NCI-H748 (cell line): ENCODE results near the gene THAP4.
"Not testable (repeated sequence)": the region's sequence is repeated elsewhere in the genome, so short reads cannot be mapped to it uniquely, and the experiment has no call there.

Experiments used
- DNase-seq: peaks from one replicate; lab custom pipeline; 2025; ENCODE audit not compliant: unreplicated experiment; lab: John Stamatoyannopoulos, UW

THAP4 gene

GRCh38 chr2:241665731-241666440 lies 28.9 kb upstream of the THAP4 start:
- no peak for DNase-seq

GRCh38 chr2:241662731-241663130 lies 25.8 kb upstream of the THAP4 start:
- DNase-seq, result not testable (repeated sequence)

GRCh38 chr2:241660593-241661213 lies 23.7 kb upstream of the THAP4 start:
- no peak for DNase-seq

DNA sequence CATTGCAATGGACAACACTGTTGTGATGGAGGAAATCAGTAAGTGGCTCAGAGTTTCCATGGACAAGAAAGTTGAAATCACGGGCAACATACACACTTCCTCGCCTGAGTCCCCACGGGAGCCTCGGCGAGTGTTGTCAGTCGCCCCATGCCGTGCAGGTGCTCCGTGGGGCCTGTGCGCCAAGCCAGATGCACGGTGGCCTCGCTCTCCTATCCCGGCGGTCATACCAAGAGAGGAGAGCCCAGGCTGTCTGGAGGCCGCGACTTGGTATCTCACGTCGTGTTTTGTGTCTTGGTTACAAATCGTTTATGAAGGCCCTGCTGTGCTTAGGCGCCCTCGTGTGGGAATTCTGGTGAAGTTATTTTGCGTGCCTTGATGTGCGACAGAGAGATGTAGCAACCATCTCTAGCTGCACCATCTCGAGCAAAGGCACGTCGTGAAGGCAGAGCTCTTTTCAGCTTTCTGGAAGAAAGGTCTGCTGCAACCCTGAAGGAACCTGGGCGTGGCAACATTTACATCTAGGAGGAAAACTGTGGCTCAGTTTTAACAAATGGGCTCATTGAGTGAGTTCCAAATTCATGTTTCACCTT lies 22.3 kb upstream of the THAP4 start:
- DNase-seq, result peak; percentile 66

DNA sequence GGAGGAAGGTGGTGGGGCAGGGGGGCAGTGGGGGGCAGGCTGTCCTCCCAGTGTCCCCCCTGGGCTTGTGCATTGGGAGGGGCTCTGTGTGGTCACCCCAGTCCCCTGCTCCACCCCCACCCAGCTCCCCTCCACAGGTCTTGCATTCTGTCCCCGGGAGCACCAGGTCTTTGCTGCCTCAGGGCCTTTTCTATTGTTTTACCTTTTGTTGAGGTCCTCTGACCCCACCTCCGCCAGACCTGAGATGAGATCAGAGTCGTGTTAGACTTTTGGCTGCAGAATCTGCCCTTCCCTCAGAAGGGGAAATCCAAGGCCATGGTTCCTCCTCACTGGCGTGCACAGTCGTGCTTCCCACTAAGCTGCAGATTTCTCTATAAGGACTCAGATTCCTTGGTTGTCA lies 21.3 kb upstream of the THAP4 start:
- DNase-seq, result no peak

- DNase-seq, result no peak
Observed at GRCh38 chr2:241657786-241658254, 20.9 kb upstream of the THAP4 start.

DNA sequence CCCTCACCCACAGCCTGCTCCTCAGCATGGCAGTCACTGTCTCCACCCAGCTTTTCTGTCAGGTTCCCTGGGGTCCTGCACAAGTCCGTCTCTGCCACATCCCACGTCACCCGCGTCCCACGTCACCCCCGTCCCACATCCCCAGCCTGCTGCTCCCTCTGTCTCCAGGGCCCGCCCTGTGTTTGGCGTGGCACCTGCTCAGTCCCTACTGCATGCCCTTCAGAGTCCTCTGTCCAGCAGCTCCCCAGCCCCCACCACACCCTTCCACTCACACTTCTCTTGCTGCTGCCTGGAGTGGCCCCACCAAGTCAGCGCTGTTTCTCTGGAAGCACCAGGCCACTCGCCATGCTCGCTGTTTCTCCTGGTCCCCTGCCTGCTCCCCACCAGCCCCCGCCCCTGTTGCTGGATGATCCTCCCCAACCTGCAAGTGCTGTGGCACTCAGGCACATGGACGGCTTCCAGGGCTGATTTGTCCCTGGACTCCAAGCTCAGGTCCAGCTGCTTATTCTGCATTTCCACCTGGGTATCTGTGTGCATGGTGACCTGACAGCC lies 19.3 kb upstream of the THAP4 start:
- DNase-seq, result no peak

DNA sequence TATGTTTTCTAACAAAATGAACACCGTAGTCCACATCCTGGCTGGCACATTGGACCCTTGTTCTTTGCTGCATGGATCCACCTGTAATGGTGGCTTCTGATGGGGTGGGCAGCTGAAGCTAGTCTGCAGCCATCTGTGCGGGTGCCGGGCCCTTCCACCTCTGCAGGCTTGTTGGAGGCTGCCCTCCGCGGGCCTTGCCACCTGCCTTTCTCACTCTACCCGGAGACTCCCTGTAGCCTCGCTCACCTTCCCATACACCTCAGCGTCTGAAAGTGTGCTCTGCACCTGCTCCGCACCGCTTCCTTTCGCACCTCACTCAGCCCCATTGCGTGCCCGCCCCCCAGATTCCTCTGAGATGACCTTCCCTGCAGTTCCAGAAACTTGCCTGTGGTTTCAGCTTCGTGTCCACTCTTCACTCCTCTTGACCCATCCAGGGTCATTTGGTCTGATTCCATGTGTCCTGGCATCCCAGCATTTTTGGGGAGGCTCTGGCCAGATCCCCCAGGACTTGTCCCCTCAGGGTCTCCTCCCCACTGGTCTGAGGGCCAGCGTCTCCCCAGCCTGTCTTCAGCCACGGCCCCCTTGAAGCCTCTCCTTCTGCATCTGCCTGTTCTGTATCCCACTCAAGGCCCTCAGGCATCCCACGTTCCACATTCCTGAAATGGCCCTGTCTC lies 18.7 kb upstream of the THAP4 start:
- no peak for DNase-seq

DNA sequence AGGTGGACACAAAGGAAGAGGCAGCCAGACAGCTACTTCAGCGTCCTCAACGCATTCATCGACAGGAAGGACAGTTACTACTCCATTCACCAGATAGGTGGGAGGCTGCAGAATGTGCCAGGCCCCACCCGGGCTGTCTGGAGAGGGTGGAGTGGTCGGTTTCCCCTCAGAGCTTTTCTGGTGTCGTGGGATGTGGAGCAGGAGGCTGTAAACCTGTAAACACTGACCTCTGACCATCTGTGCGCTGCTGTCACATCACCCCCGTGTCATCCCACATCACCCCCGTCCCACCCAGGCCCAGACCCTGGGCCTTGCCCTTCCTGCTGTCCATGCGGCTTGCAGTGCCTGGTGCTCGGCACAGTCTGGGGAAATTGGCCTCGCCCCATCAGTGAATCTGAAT lies 17.6 kb upstream of the THAP4 start:
- no peak for DNase-seq

DNA sequence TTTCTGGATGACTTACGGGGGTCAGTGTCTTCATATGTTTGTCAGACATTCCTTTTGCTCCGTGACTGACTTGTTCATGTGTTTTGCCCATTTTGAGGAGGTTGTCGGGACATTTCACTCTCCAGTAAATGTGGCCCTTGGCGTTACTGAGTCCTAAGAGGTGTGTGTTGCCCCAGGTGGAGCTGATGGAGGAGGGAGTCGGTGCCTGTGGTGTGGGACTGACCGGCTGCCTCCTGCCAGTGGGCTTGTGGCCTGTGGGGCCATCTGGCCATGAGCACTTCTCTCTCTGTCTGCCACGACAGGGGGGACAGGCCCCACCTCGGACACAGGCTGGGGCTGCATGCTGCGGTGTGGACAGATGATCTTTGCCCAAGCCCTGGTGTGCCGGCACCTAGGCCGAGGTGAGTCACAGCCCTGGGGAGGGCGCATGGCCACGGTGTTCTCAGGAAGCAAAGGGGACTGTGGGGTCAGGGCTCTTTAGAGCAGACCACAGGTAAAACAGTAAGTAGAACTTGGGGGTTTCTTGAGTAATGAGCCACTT lies 16.3 kb upstream of the THAP4 start:
- no peak for DNase-seq

DNA sequence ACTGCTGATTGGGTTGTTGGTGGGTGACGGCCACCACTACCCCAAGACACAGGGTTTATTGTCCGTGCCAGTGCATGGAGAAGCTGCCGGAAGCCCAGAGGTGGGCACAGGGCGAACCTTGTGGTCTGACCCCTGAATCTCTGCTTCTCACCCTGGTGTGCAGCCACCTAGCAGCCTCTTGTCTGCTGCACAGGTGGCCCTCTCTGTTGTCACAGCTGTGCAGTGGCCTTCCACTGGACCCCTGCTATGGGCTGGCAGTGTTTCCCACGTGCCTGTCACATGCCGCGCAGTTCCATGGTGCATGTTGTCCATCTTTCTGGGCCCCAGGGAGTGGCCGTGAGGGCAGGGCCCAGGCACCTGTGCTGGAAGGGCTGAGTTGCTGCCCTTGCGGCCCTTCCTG lies 15.8 kb upstream of the THAP4 start:
- DNase-seq, result no peak

GRCh38 chr2:241652142-241652541 lies 15.2 kb upstream of the THAP4 start:
- DNase-seq, result no peak

DNA sequence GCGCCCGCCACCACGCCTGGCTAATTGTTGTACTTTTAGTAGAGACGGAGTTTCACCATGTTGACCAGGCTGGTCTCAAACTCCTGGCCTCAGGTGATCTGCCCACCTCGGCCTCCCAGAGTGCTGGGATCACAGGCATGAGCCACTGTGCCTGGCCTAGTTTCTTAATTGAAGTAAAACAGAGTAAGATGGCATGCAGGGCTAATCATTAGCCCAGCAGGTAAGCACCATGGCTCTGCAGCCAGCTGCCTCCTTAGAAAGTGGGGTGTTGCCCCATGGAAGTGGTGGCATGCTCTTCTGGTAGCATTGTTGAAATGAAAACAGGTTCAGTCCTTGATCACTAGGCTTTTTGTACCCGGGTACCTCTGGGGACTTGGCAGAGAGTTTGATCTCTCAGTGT lies 13.0 kb upstream of the THAP4 start:
- no peak for DNase-seq

GRCh38 chr2:241649404-241649803 lies 12.4 kb upstream of the THAP4 start:
- DNase-seq, result no peak

GRCh38 chr2:241648453-241648852 lies 11.5 kb upstream of the THAP4 start:
- DNase-seq, result no peak

- no peak for DNase-seq
Observed at GRCh38 chr2:241645915-241646645, 9.1 kb upstream of the THAP4 start.

DNA sequence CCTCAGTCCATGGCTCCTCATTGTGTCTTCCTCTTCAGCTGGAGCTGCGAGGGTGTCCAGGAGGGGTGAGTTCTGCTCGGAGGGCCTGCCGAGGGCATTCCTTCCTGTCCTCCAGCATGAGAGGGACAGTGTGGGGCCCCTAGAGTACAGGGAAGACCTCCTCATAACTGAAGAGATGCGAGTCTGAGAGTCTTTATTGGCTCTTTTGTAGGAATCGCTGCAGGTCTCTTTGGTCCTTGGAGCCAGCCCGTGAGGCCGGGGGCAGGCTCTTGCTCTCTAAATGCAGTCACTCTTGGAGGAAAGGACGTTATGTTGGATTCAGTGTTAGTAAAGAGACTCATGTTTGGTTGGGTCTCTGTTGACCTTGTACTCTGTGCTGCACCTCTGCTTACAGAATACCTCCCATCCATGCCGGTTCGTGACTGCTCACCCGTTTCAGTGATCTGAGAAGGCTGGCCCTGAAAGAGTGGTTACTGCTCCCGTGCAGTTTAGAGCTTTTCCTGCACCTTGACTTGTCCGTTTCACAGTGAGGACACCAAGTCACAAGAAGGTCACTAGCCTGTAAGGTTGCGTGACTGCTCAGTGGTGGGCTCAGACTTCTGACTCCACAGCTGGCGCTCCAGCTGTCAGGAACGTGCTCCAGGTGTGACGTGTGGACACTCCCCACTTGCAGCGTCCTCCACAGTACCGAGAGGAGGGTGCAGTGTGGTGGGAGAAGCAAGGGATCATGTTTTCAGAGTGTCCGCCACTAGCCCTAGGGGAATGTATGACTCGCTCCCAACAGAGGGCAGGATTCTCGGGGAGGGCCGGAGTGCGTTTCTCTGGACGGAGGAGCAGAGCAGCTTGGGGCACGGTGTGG lies 8.3 kb upstream of the THAP4 start:
- no peak for DNase-seq

DNA sequence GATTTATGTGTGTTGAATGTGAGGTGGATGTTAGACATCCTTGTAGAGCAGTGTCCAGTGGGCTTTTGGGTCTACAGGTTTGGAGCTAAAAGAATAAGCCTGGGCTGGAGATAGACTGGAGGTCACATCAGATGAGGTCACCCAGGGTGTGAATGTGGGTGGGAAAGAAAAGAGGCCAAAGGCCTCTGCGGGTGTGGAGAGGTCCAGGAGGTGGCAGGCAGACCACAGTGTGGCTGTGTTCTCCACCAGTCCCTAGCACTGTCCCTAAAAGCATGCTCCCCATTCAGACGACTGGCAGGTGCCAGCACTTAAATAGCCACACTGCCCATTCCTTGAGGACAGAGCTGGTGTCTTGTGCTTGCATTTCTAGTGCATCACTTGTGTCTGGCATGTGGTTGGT lies 4.7 kb upstream of the THAP4 start:
- DNase-seq, result no peak

- DNase-seq, result no peak
Observed at GRCh38 chr2:241640165-241640795, 3.3 kb upstream of the THAP4 start.
